Nucleus accumbens (tissue), 56 donors: ENCODE measurements around the gene EMSY.

Experiments
- DNase-seq, 56 donors: peaks; one replicate each; lab custom pipeline; 2025; lab: John Stamatoyannopoulos, UW

The EMSY gene

GRCh38 chr11:76455931-76456330 is 11.1 kb downstream of the EMSY start:
- DNase-seq = no peak

GRCh38 chr11:76456571-76456970 is 11.8 kb downstream of the EMSY start:
- no peak for DNase-seq

GRCh38 chr11:76459299-76459698 is 14.5 kb downstream of the EMSY start:
- no peak for DNase-seq

GRCh38 chr11:76459846-76460245 is 15.0 kb downstream of the EMSY start:
- no peak for DNase-seq

- no peak for DNase-seq
Measured at GRCh38 chr11:76462317-76462716, 17.5 kb downstream of the EMSY start.

- no peak for DNase-seq
Measured at GRCh38 chr11:76465701-76466100, 20.9 kb downstream of the EMSY start.

GRCh38 chr11:76466666-76467065 is 21.8 kb downstream of the EMSY start:
- no peak for DNase-seq

- DNase-seq = no peak
Measured at GRCh38 chr11:76469141-76469540, 24.3 kb downstream of the EMSY start.

GRCh38 chr11:76471382-76471781 is 26.6 kb downstream of the EMSY start:
- DNase-seq = no peak

GRCh38 chr11:76480241-76480640 is 35.4 kb downstream of the EMSY start:
- DNase-seq = no peak

GRCh38 chr11:76491644-76492043 is 46.8 kb downstream of the EMSY start:
- DNase-seq = no peak

- DNase-seq = no peak
Measured at GRCh38 chr11:76493040-76493439, 48.2 kb downstream of the EMSY start.

GRCh38 chr11:76493626-76494539 is 49.1 kb downstream of the EMSY start:
- no peak for DNase-seq

GRCh38 chr11:76495019-76495418 is 50.2 kb downstream of the EMSY start:
- no peak for DNase-seq

- DNase-seq = no peak
Measured at GRCh38 chr11:76496174-76496573, 51.4 kb downstream of the EMSY start.

GRCh38 chr11:76501526-76502202 is 56.8 kb downstream of the EMSY start:
- DNase-seq = no peak

GRCh38 chr11:76506833-76507232 is 62.0 kb downstream of the EMSY start:
- no peak for DNase-seq

GRCh38 chr11:76510060-76511047 is 65.5 kb downstream of the EMSY start:
- DNase-seq = no peak

- DNase-seq = no peak
Measured at GRCh38 chr11:76512851-76513653, 68.2 kb downstream of the EMSY start.

GRCh38 chr11:76513654-76514034 is 68.8 kb downstream of the EMSY start:
- DNase-seq = no peak
